Upper lobe of left lung (tissue), 6 donors: ENCODE data around the gene IBA57. TPM values are rescaled to one million over a fixed set of nuclear protein-coding genes. Genes with fewer than 3 reads are reported as not detected.
A peak's percentile ranks its signal among the peaks of the same experiment; 100 is the strongest.

Experiments
- ATAC-seq, 2 donors: fragments of 200-7000 bp; cut with Tn5 transposase; one replicate each; pipeline ENCODE4 v1.9.1; 2022; ENCODE audit warnings: mild to moderate bottlenecking in 2 of 2, moderate library complexity in 2 of 2; ENCODE audit not compliant: low FRiP score in 2 of 2
- DNase-seq, 2 donors: peaks; one replicate each; pipeline ENCODE4 v3.0.0-alpha.2; 2019 to 2020
- H3K27ac ChIP-seq, 4 donors: fragments of 200-600 bp; sonication (generic); one replicate each; pipeline ENCODE4 v1.5.1; 2016 to 2019
- H3K27me3 ChIP-seq, 4 donors: fragments of 200-600 bp; sonication (generic); one replicate each; pipeline ENCODE4 v1.5.1; 2017 to 2019
- H3K36me3 ChIP-seq, 4 donors: fragments of 200-600 bp; sonication (generic); one replicate each; pipeline ENCODE4 v1.5.1; 2016 to 2019
- H3K4me1 ChIP-seq, 4 donors: fragments of 200-600 bp; sonication (generic); one replicate each; pipeline ENCODE4 v1.5.1; 2018 to 2019
- H3K4me3 ChIP-seq, 4 donors: fragments of 200-600 bp; sonication (generic); one replicate each; pipeline ENCODE4 v1.5.1; 2017 to 2019; ENCODE audit warnings: mild to moderate bottlenecking in 2 of 4, moderate library complexity in 1 of 4
- H3K9me3 ChIP-seq, 4 donors: fragments of 200-600 bp; sonication (generic); one replicate each; pipeline ENCODE4 v1.5.1; 2018 to 2019
- EP300 ChIP-seq, 4 donors: sonication (generic); formaldehyde crosslinking; IDR thresholded peaks; one replicate each; pipeline ENCODE4 v1.5.1; 2017; ENCODE audit warnings: antibody characterized with exemption in 4 of 4, control low read depth in 2 of 4
- POLR2A ChIP-seq, 4 donors: fragments of 450-650 bp; IDR thresholded peaks; one replicate each; pipeline ENCODE4 v1.5.1; 2016 to 2017; ENCODE audit warnings: antibody characterized with exemption in 4 of 4, mild to moderate bottlenecking in 2 of 4
- POLR2AphosphoS5 ChIP-seq, 2 donors: sonication (generic); formaldehyde crosslinking; IDR thresholded peaks; one replicate each; pipeline ENCODE4 v1.5.1; 2017; ENCODE audit warnings: antibody characterized with exemption in 2 of 2
- WGBS, 2 donors: methylation state at CpG; one replicate each; pipeline ENCODE4 v1.1.5; 2017 to 2018; 5-methylcytosine and 5-hydroxymethylcytosine counted together
- total RNA-seq, 6 donors: library from RNA; depleted of rRNA in 4 of 6; stranded (reverse); fragments of >200 nt in 4 of 6; gene quantifications; one replicate each; pipeline versions ENCODE4 v1.1.0 to v1.2.1, GENCODE V29; 2016 to 2021
- TF ChIP-seq, protein P1 (sequence below), 6 experiments: fragments of 450-650 bp in 4 of 6; fragments of 200-600 bp in 2 of 6; sonication (generic) in 2 of 6; IDR thresholded peaks; one replicate each; pipeline ENCODE4 v1.5.1; 2016 to 2019; ENCODE audit warnings: antibody characterized with exemption in 6 of 6
- donor health status: DM: no; HTN: no; CAD: no; lungs with moderate emphysema.
- donor health status: DM: no; HTN: yes; CAD: no; lungs with severe emphysema.

The IBA57 gene
- total RNA-seq, 6 donors from 2014 or later = 6.1 to 19.3 (median 13.9) TPM

DNA sequence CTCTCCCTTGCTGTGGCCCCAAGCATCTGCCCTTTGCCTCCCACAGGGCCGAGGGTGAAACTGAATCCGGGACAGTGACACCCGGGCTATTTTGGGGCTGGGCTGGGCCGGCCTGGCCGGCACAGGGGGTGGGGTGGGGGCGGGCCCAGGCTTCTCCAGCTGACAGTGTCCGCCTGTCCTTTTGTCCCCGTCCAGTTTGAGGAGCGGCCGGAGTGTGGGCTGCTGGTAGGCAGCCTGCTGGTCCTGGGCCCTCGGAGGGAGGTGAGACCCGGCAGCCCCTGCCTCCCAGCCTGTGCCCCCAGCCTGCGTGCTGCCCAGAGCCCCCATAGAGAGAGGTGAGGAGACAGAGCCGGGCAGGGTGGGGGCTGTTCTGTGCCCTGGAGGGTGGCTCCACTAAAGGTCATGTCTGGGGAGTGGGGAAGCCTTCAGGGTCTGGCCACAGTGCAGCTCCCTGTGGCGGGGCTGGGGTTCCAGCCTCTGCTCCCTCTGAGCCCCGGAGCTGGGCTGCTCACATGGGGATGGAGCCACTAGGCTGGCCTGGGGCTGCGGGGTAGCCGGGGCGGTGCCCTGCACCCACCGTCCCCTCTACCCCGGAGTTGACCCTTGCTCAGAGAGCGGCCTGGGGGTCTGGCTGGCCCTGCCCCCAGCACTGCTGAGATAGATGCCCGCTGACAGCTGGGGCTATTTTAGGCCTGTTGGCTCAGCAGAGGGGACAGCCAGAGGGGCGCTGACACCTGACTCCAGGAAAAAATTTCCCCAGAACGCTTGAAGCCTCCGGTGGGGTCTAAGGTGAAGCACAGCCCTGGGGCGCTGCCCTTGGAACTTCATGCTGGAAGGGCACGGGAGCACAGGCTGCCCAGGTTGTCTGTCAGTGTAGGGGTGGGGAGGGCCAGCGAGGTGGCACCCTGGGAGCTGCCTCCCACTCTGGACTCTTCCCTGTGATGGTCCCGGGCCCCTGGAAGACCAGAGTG is 42.5 kb downstream of the IBA57 start, which contains the start of gene OBSCN:
Gene OBSCN, plus strand, starts transcription at position 194 of the 971 bp plus-strand sequence. CDS start 3,740 bp downstream, outside the sequence.
- no peak for TF ChIP-seq POLR2A (IDR thresholded peaks at IDR 0.05)
- TF ChIP-seq POLR2AphosphoS5 (IDR thresholded peaks at IDR 0.05) = no peak
- no peak for TF ChIP-seq EP300 (IDR thresholded peaks at IDR 0.05)
- TF ChIP-seq, protein P1, sequence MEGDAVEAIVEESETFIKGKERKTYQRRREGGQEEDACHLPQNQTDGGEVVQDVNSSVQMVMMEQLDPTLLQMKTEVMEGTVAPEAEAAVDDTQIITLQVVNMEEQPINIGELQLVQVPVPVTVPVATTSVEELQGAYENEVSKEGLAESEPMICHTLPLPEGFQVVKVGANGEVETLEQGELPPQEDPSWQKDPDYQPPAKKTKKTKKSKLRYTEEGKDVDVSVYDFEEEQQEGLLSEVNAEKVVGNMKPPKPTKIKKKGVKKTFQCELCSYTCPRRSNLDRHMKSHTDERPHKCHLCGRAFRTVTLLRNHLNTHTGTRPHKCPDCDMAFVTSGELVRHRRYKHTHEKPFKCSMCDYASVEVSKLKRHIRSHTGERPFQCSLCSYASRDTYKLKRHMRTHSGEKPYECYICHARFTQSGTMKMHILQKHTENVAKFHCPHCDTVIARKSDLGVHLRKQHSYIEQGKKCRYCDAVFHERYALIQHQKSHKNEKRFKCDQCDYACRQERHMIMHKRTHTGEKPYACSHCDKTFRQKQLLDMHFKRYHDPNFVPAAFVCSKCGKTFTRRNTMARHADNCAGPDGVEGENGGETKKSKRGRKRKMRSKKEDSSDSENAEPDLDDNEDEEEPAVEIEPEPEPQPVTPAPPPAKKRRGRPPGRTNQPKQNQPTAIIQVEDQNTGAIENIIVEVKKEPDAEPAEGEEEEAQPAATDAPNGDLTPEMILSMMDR (IDR thresholded peaks at IDR 0.05) = no peak
- Histone ChIP-seq H3K4me1 (peaks cover 6 to 16% (median 10%) of the 10 kb centered on the region in 4 donors), H3K36me3 (peaks cover 0 to 3% (median 0%) of the 10 kb centered on the region in 4 donors), H3K4me3 (peak within 1 kb of the TSS in 3 of 4 donors; percentile 9 to 17 (median 14)), H3K27me3 (no peaks in the 10 kb centered on the region), H3K9me3 (no peaks in the 10 kb centered on the region), H3K27ac (peak within 1 kb of the TSS in 2 of 4 donors; percentile 10 to 35)
- 56 to 58% methylated on average over 18 to 27 of the region's 30 CpGs for WGBS, 2 donors
- DNase-seq (peak in 1 of 2 donors; percentile 75), ATAC-seq (no peak)

DNA sequence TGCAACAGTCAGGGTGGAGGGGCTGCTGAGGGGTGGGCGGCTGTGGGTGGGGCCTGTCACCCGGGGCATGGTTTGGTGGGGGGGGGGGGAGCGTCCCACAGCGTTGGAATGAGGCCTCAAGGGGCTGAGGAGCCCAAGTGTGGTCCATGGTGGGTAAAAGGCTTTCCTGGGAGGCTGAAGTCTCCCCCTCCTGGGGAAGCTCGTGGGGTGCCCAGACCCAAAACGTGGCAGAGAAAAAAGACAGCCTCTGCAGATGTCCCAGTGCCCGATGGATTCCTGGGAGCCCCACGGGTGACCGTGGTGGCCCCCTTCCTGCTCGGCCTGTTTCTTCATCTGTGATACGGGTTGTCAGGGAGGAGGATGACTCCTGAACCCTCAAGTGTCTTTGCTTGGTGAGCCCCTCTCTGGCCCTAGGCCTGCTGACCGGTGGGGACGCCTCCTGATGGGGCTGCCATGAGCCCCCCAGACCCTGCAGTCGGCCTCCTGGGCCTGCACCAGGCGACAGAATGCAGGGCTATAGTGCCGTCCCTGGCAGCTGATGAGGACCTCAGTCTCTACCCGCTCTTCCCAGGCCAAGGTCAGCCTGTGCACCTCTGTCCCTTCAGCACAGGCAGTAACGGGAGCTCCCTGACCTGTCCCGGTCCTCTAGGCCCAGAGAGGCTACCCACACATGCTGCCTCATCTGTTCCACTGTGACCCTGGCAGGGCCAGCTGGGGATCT is 43.4 kb downstream of the IBA57 start:
- H3K4me3 ChIP-seq = peak overlapping the region in 2 of 4 donors; percentile 9 to 14
- H3K4me1 ChIP-seq = peaks cover 11 to 22% (median 13%) of the 10 kb centered on the region in 4 donors
- 67 to 71% methylated on average over 3 to 19 of the region's 19 CpGs for WGBS, 2 donors
- H3K36me3 ChIP-seq = peaks cover 0 to 3% (median 0%) of the 10 kb centered on the region in 4 donors
- H3K27ac ChIP-seq = no peak overlapping the region
- TF ChIP-seq EP300 (IDR thresholded peaks at IDR 0.05) (no peak), POLR2AphosphoS5 (IDR thresholded peaks at IDR 0.05) (no peak)
- no peaks in the 10 kb centered on the region for H3K27me3 ChIP-seq
- no peaks in the 10 kb centered on the region for H3K9me3 ChIP-seq
- ATAC-seq (no peak), DNase-seq (no peak)

DNA sequence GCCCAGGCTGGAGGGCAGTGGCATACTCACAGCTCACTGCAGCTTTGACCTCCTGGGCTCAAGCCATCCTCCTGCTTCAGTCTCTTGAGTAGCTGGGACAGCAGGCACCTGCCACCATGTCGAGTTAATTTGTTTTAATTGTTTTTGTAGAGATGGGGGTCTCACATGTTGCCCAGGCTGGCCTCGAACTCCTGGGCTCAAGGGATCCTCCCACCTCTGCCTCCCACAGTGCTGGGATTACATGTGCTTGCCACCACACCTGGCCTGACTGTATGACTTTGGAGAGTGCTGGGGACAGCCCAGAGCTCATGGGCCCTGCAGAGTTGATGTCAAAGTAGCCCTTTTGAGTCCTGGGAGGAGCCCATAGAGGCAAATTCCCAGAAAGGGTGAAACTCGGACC is 44.1 kb downstream of the IBA57 start:
- no peaks in the 10 kb centered on the region for H3K27me3 ChIP-seq
- H3K36me3 ChIP-seq = peaks cover 0 to 3% (median 0%) of the 10 kb centered on the region in 4 donors
- peaks cover 17 to 29% (median 17%) of the 10 kb centered on the region in 4 donors for H3K4me1 ChIP-seq
- no peak for DNase-seq
- H3K4me3 ChIP-seq = no peak overlapping the region
- H3K9me3 ChIP-seq = no peaks in the 10 kb centered on the region
- no peak overlapping the region for H3K27ac ChIP-seq
- TF ChIP-seq EP300 (IDR thresholded peaks at IDR 0.05) (no peak), POLR2A (IDR thresholded peaks at IDR 0.05) (no peak), POLR2AphosphoS5 (IDR thresholded peaks at IDR 0.05) (no peak)
- TF ChIP-seq, protein P1 (IDR thresholded peaks at IDR 0.05) = no peak
- WGBS, 2 donors = 88% methylated on average over 3 of the region's 3 CpGs; no CpG with 5 or more reads in 1 of the 2 donors
- no peak for ATAC-seq

DNA sequence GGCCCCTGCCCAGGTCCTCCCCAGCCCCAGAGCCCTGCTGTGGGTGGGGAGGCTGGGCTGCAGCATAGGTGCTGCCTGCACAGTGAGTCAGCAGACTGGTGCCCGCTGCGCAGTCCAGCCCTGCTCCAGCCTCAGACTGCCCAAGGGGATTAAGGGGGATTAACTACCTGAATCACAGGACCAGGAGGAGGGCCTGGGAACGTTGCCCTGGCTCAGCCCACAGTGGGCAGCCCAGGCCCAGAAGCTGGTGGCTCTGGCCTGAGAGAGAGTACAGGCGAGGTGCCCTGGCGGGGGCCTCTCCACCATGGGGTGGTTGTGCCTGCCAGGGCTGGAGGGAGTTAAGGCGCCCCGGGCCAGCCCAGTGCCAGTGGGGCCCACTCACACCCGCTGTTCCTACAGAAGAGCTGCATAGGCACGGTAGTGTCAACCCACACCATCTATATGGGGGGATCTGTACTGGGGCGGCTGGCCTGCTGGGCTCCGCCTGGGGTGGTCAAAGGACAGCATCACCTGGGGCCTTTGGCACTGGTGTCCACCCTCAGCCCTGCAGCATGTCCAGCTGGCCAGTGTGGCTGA is 44.6 kb downstream of the IBA57 start:
- 83 to 86% methylated on average over 3 to 10 of the region's 11 CpGs for WGBS, 2 donors
- Histone ChIP-seq H3K36me3 (peaks cover 0 to 4% (median 1%) of the 10 kb centered on the region in 4 donors), H3K27me3 (no peaks in the 10 kb centered on the region), H3K9me3 (no peaks in the 10 kb centered on the region), H3K4me1 (peaks cover 17 to 29% (median 17%) of the 10 kb centered on the region in 4 donors), H3K4me3 (no peak overlapping the region), H3K27ac (no peak overlapping the region)
- TF ChIP-seq, protein P1 (IDR thresholded peaks at IDR 0.05) = no peak
- no peak for TF ChIP-seq EP300 (IDR thresholded peaks at IDR 0.05)
- DNase-seq (peak in 1 of 2 donors; percentile 66), ATAC-seq (no peak)
